Measurements from ENCODE around the gene DLGAP1. TPM values are rescaled to one million over a fixed set of nuclear protein-coding genes. Genes with fewer than 3 reads are reported as not detected.

Gene DLGAP1
- total RNA-seq, 4 donors from 2014 or later = 2.0 to 4.7 (median 2.1) TPM; not detected in 1

- Histone ChIP-seq H3K4me3 (no peak overlapping the region), H3K27me3 (no peaks in the 10 kb centered on the region), H3K4me1 (no peaks in the 10 kb centered on the region), H3K9me3 (no peaks in the 10 kb centered on the region), H3K27ac (no peak overlapping the region), H3K36me3 (no peaks in the 10 kb centered on the region)
- DNase-seq (ENCODE audit: low spot score in 2 of 2) = no peak
- TF ChIP-seq EP300 (IDR thresholded peaks at IDR 0.05) (no peak), CTCF (IDR thresholded peaks at IDR 0.05) (no peak), POLR2A (IDR thresholded peaks at IDR 0.05) (no peak), POLR2AphosphoS5 (IDR thresholded peaks at IDR 0.05) (no peak)
- WGBS = 66% methylated on average over 6 of the region's 6 CpGs
These were observed 63.2 kb downstream of the DLGAP1 start for GRCh38 chr18:4391859-4392258.

GRCh38 chr18:4385876-4386275 is 69.2 kb downstream of the DLGAP1 start:
- H3K9me3 ChIP-seq = no peaks in the 10 kb centered on the region
- no peak overlapping the region for H3K27ac ChIP-seq
- 54% methylated on average over 3 of the region's 3 CpGs for WGBS
- TF ChIP-seq EP300 (IDR thresholded peaks at IDR 0.05) (no peak), CTCF (IDR thresholded peaks at IDR 0.05) (no peak), POLR2AphosphoS5 (IDR thresholded peaks at IDR 0.05) (no peak), POLR2A (IDR thresholded peaks at IDR 0.05) (no peak)
- DNase-seq (ENCODE audit: low spot score in 2 of 2) = no peak
- no peak overlapping the region for H3K4me3 ChIP-seq
- H3K36me3 ChIP-seq = no peaks in the 10 kb centered on the region
- no peaks in the 10 kb centered on the region for H3K4me1 ChIP-seq
- no peaks in the 10 kb centered on the region for H3K27me3 ChIP-seq

- no peak for TF ChIP-seq CTCF (IDR thresholded peaks at IDR 0.05)
- TF ChIP-seq POLR2AphosphoS5 (IDR thresholded peaks at IDR 0.05) = no peak
- TF ChIP-seq POLR2A (IDR thresholded peaks at IDR 0.05) = no peak
- TF ChIP-seq EP300 (IDR thresholded peaks at IDR 0.05) = no peak
- H3K36me3 ChIP-seq = no peaks in the 10 kb centered on the region
- DNase-seq (ENCODE audit: low spot score in 2 of 2) = no peak
- H3K27ac ChIP-seq = no peak overlapping the region
- H3K9me3 ChIP-seq = no peaks in the 10 kb centered on the region
- H3K4me1 ChIP-seq = no peaks in the 10 kb centered on the region
- 46% methylated on average over 3 of the region's 3 CpGs for WGBS
- no peaks in the 10 kb centered on the region for H3K27me3 ChIP-seq
- no peak overlapping the region for H3K4me3 ChIP-seq
These were observed 70.2 kb downstream of the DLGAP1 start for GRCh38 chr18:4384932-4385331.

- no peak for DNase-seq (ENCODE audit: low spot score in 2 of 2)
- Histone ChIP-seq H3K27me3 (no peaks in the 10 kb centered on the region), H3K9me3 (no peaks in the 10 kb centered on the region), H3K36me3 (no peaks in the 10 kb centered on the region), H3K4me1 (no peaks in the 10 kb centered on the region), H3K27ac (no peak overlapping the region), H3K4me3 (no peak overlapping the region)
- 74% methylated on average over 1 of the region's 1 CpG for WGBS
- TF ChIP-seq CTCF (IDR thresholded peaks at IDR 0.05) = no peak
- TF ChIP-seq POLR2A (IDR thresholded peaks at IDR 0.05) = no peak
- no peak for TF ChIP-seq EP300 (IDR thresholded peaks at IDR 0.05)
- TF ChIP-seq POLR2AphosphoS5 (IDR thresholded peaks at IDR 0.05) = no peak
These were observed 80.5 kb downstream of the DLGAP1 start for GRCh38 chr18:4374564-4374963.

DNA sequence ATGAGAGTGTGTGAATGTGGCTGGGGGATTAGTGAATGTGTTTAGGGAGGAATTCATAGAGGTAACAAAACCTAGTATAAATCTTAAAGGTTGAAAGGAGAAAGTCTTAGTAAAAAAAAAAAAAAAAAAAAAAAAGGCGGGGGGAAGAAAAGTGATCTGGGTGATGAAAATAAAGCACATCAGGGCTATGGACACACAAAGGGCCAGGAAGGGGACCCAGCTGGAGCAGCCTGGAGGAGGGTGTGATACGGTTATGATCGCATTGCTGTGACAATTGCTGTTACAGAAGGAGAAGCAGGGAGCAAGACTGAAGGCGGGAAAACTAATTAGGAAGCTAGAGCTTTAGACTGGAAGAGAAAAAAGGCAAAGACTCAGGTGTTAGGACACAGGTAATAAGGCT is 85.4 kb downstream of the DLGAP1 start:
- Histone ChIP-seq H3K27me3 (no peaks in the 10 kb centered on the region), H3K36me3 (no peaks in the 10 kb centered on the region), H3K27ac (no peak overlapping the region), H3K4me1 (no peaks in the 10 kb centered on the region), H3K9me3 (no peaks in the 10 kb centered on the region), H3K4me3 (no peak overlapping the region)
- no peak for DNase-seq (ENCODE audit: low spot score in 2 of 2)
- TF ChIP-seq EP300 (IDR thresholded peaks at IDR 0.05) (no peak), CTCF (IDR thresholded peaks at IDR 0.05) (no peak), POLR2A (IDR thresholded peaks at IDR 0.05) (no peak), POLR2AphosphoS5 (IDR thresholded peaks at IDR 0.05) (no peak)
- WGBS = 78% methylated on average over 4 of the region's 4 CpGs
